Lung (tissue), 12 donors: ENCODE measurements around the gene BTF3L4. TPM values are rescaled to one million over a fixed set of nuclear protein-coding genes. Genes with fewer than 3 reads are reported as not detected.

ENCODE experiments used
- ATAC-seq: fragments of 200-7000 bp; cut with Tn5 transposase; one replicate; pipeline ENCODE4 v1.9.1; 2020; ENCODE audit warnings: moderate number of reproducible peaks; ENCODE audit not compliant: insufficient read depth, low FRiP score
- DNase-seq, 3 donors: peaks; one replicate each; pipeline ENCODE4 v3.0.0-alpha.2; 2013 to 2017
- H3K27ac ChIP-seq, 2 donors: one replicate each; pipeline ENCODE4 v1.5.1; 2013; ENCODE audit warnings: mild to moderate bottlenecking in 2 of 2, moderate library complexity in 2 of 2, control low read depth in 1 of 2, inconsistent platforms in 1 of 2, low read depth in 1 of 2, low read length in 1 of 2
- H3K27me3 ChIP-seq, 3 donors: one replicate each; pipeline ENCODE4 v1.5.1; 2013; ENCODE audit warnings: low read length in 2 of 3; ENCODE audit not compliant: control insufficient read depth in 3 of 3, insufficient read depth in 3 of 3
- H3K36me3 ChIP-seq, 4 donors: one replicate each; pipeline ENCODE4 v1.5.1; 2013; ENCODE audit warnings: low read length in 4 of 4, mild to moderate bottlenecking in 1 of 4, moderate library complexity in 1 of 4; ENCODE audit not compliant: control insufficient read depth in 4 of 4, insufficient read depth in 4 of 4
- H3K4me1 ChIP-seq, 5 donors: one replicate each; pipeline ENCODE4 v1.5.1; 2013; ENCODE audit warnings: low read length in 5 of 5, mild to moderate bottlenecking in 2 of 5, moderate library complexity in 1 of 5; ENCODE audit not compliant: control insufficient read depth in 5 of 5, insufficient read depth in 5 of 5
- H3K4me3 ChIP-seq: one replicate; pipeline ENCODE4 v1.5.1; 2013; ENCODE audit warnings: mild to moderate bottlenecking, control low read depth, moderate library complexity
- H3K9ac ChIP-seq, 2 donors: one replicate each; pipeline ENCODE4 v1.5.1; 2013; ENCODE audit warnings: low read length in 2 of 2, control low read depth in 1 of 2; ENCODE audit not compliant: insufficient read depth in 1 of 2
- H3K9me3 ChIP-seq, 4 donors: one replicate each; pipeline ENCODE4 v1.5.1; 2013; ENCODE audit warnings: low read length in 3 of 4, mild to moderate bottlenecking in 1 of 4, moderate library complexity in 1 of 4; ENCODE audit not compliant: control insufficient read depth in 4 of 4, insufficient read depth in 3 of 4
- WGBS, 2 donors: extraction: QIAGEN DNeasy Blood & Tissue Kit; methylation state at CpG; one replicate each; pipeline ENCODE4 v1.1.7; 2013; 5-methylcytosine and 5-hydroxymethylcytosine counted together
- polyA plus RNA-seq, 2 donors: library from polyadenylated mRNA; stranded (reverse); fragments of 200-250 nt; gene quantifications; one replicate each; pipeline ENCODE4 v1.2.1, GENCODE V29; 2013
- total RNA-seq, 2 donors: library from RNA; depleted of rRNA in 1 of 2; stranded (reverse); fragments of >200 nt in 1 of 2; gene quantifications; one replicate each; pipeline ENCODE4 v1.2.1, GENCODE V29; 2014 to 2021
- TF ChIP-seq, protein P1 (sequence below): IDR thresholded peaks from 2 replicates; pipeline ENCODE4 v1.5.1; 2012; ENCODE audit warnings: mild to moderate bottlenecking; ENCODE audit errors: control extremely low read depth, extremely low read depth
- donor health status: control.
- donor health status: control.
- donor health status: Bipolar disorder and iron deficiency.
- donor health status: healthy.
- donor health status: DM: yes; HTN: yes; CAD: no.

BTF3L4 gene
- total and polyA plus RNA-seq, 4 donors, result 40.1 to 47.7 (median 41.1) TPM

DNA sequence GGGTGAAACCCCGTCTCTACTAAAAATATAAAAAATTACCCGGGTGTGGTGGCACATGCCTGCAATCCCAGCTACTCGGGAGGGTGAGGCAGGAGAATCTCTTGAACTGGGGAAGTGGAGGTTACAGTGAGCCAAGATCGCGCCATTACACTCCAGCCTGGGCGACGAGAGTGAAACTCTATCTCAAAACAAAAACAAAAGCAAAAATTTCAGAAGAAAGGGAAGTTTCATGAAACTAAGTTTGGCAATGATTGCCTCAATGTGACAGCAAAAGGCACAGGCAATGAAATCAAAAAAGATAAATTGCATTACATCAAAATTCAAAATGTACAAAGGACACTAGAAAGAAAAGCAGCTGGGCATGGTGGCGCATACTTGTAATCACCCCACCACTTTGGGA lies 40.1 kb downstream of the BTF3L4 start:
- Histone ChIP-seq H3K4me1 (no peaks in the 10 kb centered on the region), H3K27me3 (no peaks in the 10 kb centered on the region), H3K36me3 (peaks cover 0 to 4% (median 2%) of the 10 kb centered on the region in 4 donors), H3K9ac (no peak overlapping the region), H3K4me3 (no peak overlapping the region), H3K27ac (no peak overlapping the region), H3K9me3 (no peaks in the 10 kb centered on the region)
- WGBS, 2 donors, result 61 to 69% methylated on average over 8 of the region's 8 CpGs
- ATAC-seq (no peak), DNase-seq (no peak)
- TF ChIP-seq, protein P1, sequence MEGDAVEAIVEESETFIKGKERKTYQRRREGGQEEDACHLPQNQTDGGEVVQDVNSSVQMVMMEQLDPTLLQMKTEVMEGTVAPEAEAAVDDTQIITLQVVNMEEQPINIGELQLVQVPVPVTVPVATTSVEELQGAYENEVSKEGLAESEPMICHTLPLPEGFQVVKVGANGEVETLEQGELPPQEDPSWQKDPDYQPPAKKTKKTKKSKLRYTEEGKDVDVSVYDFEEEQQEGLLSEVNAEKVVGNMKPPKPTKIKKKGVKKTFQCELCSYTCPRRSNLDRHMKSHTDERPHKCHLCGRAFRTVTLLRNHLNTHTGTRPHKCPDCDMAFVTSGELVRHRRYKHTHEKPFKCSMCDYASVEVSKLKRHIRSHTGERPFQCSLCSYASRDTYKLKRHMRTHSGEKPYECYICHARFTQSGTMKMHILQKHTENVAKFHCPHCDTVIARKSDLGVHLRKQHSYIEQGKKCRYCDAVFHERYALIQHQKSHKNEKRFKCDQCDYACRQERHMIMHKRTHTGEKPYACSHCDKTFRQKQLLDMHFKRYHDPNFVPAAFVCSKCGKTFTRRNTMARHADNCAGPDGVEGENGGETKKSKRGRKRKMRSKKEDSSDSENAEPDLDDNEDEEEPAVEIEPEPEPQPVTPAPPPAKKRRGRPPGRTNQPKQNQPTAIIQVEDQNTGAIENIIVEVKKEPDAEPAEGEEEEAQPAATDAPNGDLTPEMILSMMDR, result no peak

DNA sequence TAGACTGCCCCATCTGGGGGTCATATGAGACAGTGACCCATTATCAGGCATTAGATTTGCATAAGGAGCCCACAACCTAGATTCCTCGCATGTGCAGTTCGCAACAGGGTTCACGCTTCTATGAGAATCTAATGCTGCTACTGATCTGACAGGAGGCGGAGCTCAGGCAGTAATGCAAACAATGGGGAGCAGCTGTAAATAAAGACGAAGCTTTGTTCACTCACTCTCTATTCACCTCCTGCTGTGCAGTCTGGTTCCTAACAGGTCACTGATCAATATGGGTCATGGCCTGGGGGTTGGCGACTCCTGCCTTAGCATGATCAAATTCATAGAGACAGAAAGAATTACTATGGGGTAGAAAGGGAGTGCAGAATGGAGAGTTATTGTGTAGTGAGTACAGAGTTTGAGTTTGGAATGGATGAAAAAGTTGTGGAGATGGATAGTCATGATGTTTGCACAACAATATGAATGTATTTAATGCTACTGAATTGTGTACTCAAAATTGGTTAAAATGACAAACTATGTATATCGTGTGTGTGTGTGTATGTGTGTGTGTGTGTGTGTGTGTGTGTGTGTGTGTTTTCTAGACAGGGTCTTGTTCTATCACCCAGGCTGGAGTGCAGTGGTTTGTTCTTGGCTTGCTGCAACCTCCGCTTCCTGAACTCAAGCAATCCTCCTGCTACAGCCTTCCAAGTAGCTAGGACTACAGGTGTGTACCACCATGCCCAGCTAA lies 42.2 kb downstream of the BTF3L4 start:
- Histone ChIP-seq H3K4me3 (no peak overlapping the region), H3K9me3 (no peaks in the 10 kb centered on the region), H3K36me3 (no peaks in the 10 kb centered on the region), H3K9ac (no peak overlapping the region), H3K4me1 (no peaks in the 10 kb centered on the region), H3K27ac (no peak overlapping the region), H3K27me3 (no peaks in the 10 kb centered on the region)
- TF ChIP-seq, protein P1, result no peak
- no peak for ATAC-seq
- whole genome bisulfite sequencing, 2 donors, result 60 to 75% methylated on average over 8 of the region's 8 CpGs
- no peak for DNase-seq

DNA sequence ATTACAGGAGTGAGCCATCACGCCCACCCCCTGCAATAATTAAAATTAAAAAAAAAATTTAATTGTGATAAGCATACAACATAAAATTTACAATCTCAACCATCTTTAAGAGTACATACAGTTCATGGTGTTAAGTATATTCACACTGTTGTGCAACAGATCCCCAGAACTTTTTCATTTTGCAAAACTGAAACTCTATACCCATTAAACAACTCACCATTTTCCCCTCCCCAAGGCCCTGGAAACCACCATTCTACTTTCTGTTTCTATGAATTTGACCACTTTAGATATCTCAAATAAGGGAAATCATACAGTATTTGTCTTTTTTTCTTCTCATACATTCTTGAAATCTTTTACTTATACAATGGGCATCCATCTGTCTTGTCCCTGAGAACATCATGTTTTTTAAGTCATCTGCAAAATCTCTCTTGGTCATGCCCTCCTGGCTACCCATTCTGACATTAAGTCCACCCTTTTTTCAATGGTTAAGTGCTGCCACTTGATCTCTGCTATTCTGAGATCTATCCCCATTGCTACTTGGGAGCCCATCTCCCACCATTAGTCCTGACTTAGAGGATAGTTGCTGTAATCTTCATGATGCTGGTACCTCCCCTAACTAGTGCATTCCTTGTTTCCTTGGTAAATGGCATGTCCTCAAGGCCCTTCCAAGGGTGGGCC lies 46.4 kb downstream of the BTF3L4 start:
- Histone ChIP-seq H3K9me3 (no peaks in the 10 kb centered on the region), H3K27ac (no peak overlapping the region), H3K27me3 (no peaks in the 10 kb centered on the region), H3K36me3 (no peaks in the 10 kb centered on the region), H3K9ac (no peak overlapping the region), H3K4me1 (no peaks in the 10 kb centered on the region), H3K4me3 (no peak overlapping the region)
- WGBS, 2 donors, result 85 to 100% methylated on average over 1 of the region's 1 CpG
- ATAC-seq (no peak), DNase-seq (no peak)
- TF ChIP-seq, protein P1, result no peak
